Measurements from ENCODE around the gene SPSB1.

DNA sequence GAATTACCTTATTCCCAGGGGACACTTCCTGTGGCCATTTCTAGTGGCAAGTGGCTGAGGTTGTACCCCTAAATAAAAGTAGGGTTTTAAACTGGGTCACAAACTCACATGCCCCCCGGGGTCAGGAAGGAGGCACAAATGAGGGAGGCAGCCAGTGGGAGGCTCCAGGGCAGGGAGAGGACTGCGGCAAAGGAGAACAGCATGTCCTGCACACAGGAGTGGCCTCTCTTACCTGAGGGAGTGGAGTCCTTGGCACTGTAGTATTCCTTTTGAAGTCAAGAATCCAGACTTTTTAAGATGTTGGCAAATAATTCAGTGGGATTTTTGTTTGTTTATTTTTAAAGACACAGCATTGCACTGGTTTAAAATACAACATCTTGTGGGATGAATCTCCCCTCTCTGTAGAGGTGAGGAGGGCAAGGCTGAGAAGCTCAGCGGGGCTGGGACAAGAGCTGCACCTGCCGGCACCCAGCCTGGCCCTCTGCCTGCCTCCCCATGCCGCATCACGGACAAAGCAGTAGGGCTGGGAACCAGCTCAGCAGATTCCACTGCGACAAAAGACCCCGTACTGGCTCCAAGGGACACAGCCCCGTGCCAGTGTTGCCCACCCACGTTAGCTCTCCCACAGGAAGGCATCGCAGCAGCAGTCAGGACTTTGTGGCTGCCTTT, 22.2 kb downstream of the SPSB1 start:
- no peak for TF ChIP-seq SUZ12 (IDR thresholded peaks at IDR 0.05; ENCODE audit: extremely low read depth, insufficient read depth, insufficient read length)
- no peak for TF ChIP-seq YY1 (IDR thresholded peaks at IDR 0.05; ENCODE audit: insufficient read depth, insufficient read length)
- no peak for TF ChIP-seq ZNF274 (IDR thresholded peaks at IDR 0.05; ENCODE audit: low read depth, low read length)

All from NT2/D1 (cell line).